Transverse colon (tissue), 4 donors: ENCODE measurements around the gene C1orf35.

Experiments
- EP300 ChIP-seq: sonication (generic); formaldehyde crosslinking; IDR thresholded peaks from one replicate; pipeline ENCODE4 v1.6.1; 2017; ENCODE audit warnings: antibody characterized with exemption, low read depth
- POLR2A ChIP-seq: fragments of 450-650 bp; IDR thresholded peaks from one replicate; pipeline ENCODE4 v1.6.1; 2016; ENCODE audit warnings: antibody characterized with exemption, mild to moderate bottlenecking, moderate library complexity
- POLR2AphosphoS5 ChIP-seq, 3 donors: sonication (generic); formaldehyde crosslinking; IDR thresholded peaks; one replicate each; pipeline ENCODE4 v1.6.1; 2016; ENCODE audit warnings: antibody characterized with exemption in 3 of 3
- TF ChIP-seq, protein P1 (sequence below), 5 experiments: fragments of 200-600 bp in 3 of 5; fragments of 450-650 bp in 2 of 5; sonication (generic) in 3 of 5; IDR thresholded peaks; 1 replicate in 2 of 5; 2 replicates in 3 of 5; pipeline ENCODE4 v1.5.1; 2016 to 2017; ENCODE audit warnings: antibody characterized with exemption in 5 of 5, inconsistent platforms in 3 of 5, mild to moderate bottlenecking in 2 of 5, moderate library complexity in 1 of 5

DNA sequence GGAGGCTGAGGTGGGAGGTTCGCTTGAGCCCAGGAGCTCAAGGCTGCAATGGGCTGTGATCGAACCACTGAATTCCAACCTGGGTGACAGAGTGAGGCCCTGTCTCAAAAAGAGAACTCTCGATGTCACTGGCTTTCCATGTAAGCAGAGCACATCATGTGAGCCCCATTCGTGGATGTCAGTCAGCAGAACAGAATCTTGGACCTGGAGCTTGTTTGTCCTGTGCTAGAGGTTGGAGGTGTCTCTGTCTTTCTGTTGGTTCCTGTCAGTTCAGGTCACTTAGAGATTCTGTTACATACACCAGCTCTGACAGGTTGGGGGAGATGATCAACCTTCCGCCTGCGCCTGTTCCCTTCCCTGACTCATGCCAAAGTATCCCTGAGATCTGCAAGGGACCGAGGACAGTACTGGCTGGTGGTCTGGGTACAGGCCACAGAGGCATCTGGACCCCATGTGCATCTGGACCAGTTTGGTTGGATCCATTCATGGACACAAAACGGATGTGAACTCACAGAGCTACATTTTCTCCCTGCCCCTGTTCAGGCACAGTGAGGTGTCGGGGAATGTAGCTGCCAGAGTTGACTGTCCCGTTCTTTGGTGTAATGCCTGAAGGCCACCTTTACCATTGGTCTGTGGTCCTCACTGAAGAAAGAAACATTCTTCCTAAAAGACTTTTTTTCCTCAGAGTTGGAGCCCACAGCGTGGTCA, 10.6 kb downstream of the C1orf35 start:
- TF ChIP-seq, protein P1, sequence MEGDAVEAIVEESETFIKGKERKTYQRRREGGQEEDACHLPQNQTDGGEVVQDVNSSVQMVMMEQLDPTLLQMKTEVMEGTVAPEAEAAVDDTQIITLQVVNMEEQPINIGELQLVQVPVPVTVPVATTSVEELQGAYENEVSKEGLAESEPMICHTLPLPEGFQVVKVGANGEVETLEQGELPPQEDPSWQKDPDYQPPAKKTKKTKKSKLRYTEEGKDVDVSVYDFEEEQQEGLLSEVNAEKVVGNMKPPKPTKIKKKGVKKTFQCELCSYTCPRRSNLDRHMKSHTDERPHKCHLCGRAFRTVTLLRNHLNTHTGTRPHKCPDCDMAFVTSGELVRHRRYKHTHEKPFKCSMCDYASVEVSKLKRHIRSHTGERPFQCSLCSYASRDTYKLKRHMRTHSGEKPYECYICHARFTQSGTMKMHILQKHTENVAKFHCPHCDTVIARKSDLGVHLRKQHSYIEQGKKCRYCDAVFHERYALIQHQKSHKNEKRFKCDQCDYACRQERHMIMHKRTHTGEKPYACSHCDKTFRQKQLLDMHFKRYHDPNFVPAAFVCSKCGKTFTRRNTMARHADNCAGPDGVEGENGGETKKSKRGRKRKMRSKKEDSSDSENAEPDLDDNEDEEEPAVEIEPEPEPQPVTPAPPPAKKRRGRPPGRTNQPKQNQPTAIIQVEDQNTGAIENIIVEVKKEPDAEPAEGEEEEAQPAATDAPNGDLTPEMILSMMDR (IDR thresholded peaks at IDR 0.05): no peak
- TF ChIP-seq POLR2AphosphoS5 (IDR thresholded peaks at IDR 0.05) (no peak), POLR2A (no peak), EP300 (no peak)
